Upper lobe of left lung (tissue), 4 donors: ENCODE measurements around the gene PJA1.

Experiments
- POLR2AphosphoS5 ChIP-seq, 2 donors: sonication (generic); formaldehyde crosslinking; IDR thresholded peaks; one replicate each; pipeline ENCODE4 v1.5.1; 2017; ENCODE audit warnings: antibody characterized with exemption in 2 of 2
- TF ChIP-seq, protein P1 (sequence below), 6 experiments: fragments of 450-650 bp in 4 of 6; fragments of 200-600 bp in 2 of 6; sonication (generic) in 2 of 6; IDR thresholded peaks; one replicate each; pipeline ENCODE4 v1.5.1; 2016 to 2019; ENCODE audit warnings: antibody characterized with exemption in 6 of 6

DNA sequence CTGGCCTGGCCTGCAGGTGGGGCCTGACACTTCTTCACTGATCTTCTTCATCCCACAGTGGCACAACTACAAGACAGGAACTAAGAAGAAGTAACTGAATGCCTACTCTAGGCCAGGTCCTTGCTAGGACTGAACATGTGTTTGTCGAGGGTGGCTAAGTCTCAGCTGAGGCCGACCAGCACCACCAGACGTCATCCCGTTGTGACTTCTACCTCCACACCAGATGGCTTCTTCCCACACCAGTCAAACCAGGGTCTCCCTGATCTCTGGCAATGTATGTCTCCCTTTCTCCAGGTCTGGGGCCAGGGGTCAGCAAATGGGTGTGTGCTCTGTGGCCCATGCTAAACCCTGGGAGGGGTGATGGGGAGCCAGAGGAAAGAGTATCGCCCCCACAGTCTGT is 40.2 kb downstream of the PJA1 start:
- no peak for TF ChIP-seq POLR2AphosphoS5 (IDR thresholded peaks at IDR 0.05)
- TF ChIP-seq, protein P1, sequence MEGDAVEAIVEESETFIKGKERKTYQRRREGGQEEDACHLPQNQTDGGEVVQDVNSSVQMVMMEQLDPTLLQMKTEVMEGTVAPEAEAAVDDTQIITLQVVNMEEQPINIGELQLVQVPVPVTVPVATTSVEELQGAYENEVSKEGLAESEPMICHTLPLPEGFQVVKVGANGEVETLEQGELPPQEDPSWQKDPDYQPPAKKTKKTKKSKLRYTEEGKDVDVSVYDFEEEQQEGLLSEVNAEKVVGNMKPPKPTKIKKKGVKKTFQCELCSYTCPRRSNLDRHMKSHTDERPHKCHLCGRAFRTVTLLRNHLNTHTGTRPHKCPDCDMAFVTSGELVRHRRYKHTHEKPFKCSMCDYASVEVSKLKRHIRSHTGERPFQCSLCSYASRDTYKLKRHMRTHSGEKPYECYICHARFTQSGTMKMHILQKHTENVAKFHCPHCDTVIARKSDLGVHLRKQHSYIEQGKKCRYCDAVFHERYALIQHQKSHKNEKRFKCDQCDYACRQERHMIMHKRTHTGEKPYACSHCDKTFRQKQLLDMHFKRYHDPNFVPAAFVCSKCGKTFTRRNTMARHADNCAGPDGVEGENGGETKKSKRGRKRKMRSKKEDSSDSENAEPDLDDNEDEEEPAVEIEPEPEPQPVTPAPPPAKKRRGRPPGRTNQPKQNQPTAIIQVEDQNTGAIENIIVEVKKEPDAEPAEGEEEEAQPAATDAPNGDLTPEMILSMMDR (IDR thresholded peaks at IDR 0.05): no peak
